Naive B cell (primary cell): ENCODE results near the gene CCDC201. TPM values are rescaled to one million over a fixed set of nuclear protein-coding genes. Genes with fewer than 3 reads are reported as not detected.
"Not testable (repeated sequence)": the region's sequence is repeated elsewhere in the genome, so short reads cannot be mapped to it uniquely, and the experiment has no call there.

Experiments used
- ATAC-seq, 2 donors: fragments of 150-1000 bp; cut with Tn5 transposase; 2 replicates each; pipeline ENCODE4 v1.10.0; 2021; ENCODE audit warnings: low read depth in 2 of 2, mild to moderate bottlenecking in 2 of 2, moderate library complexity in 2 of 2
- DNase-seq: peaks from one replicate; pipeline ENCODE4 v3.0.0; 2022
- H3K27ac Mint-ChIP-seq, 6 donors: one replicate each; pipeline ENCODE4 v1.8.0; 2020 to 2022; ENCODE audit warnings: mild to moderate bottlenecking in 6 of 6, mixed read lengths in 6 of 6, moderate library complexity in 5 of 6, inconsistent platforms in 2 of 6
- H3K27me3 Mint-ChIP-seq, 3 donors: one replicate each; pipeline ENCODE4 v1.8.0; 2021 to 2022; ENCODE audit warnings: mixed read lengths in 3 of 3, mild to moderate bottlenecking in 1 of 3
- H3K36me3 Mint-ChIP-seq, 2 donors: one replicate each; pipeline ENCODE4 v1.8.0; 2020 to 2022; ENCODE audit warnings: mixed read lengths in 2 of 2, inconsistent platforms in 1 of 2, mild to moderate bottlenecking in 1 of 2
- H3K4me1 Mint-ChIP-seq, 3 donors: one replicate each; pipeline ENCODE4 v1.8.0; 2020 to 2022; ENCODE audit warnings: mixed read lengths in 3 of 3, inconsistent platforms in 1 of 3, mild to moderate bottlenecking in 1 of 3, moderate library complexity in 1 of 3
- H3K4me3 Mint-ChIP-seq, 8 donors: one replicate each; pipeline ENCODE4 v1.8.0; 2020 to 2022; ENCODE audit warnings: mild to moderate bottlenecking in 8 of 8, mixed read lengths in 8 of 8, moderate library complexity in 8 of 8, inconsistent platforms in 2 of 8
- H3K9me3 Mint-ChIP-seq, 7 donors: one replicate each; pipeline ENCODE4 v1.8.0; 2020 to 2022; ENCODE audit warnings: mixed read lengths in 7 of 7, mild to moderate bottlenecking in 5 of 7, inconsistent platforms in 2 of 7, moderate library complexity in 1 of 7
- polyA plus RNA-seq, 6 donors: library from polyadenylated mRNA; unstranded; fragments of 300-500 nt; fragmentation: Illumina TruSeq; gene quantifications; one replicate each; pipeline ENCODE4 v1.2.3, GENCODE V29; 2021; ENCODE audit warnings: low read depth in 6 of 6

CCDC201 gene
- polyA plus RNA-seq, 6 donors from 2014 or later = not detected

GRCh38 chr7:45880433-45880860 is 7.6 kb upstream of the CCDC201 start:
- Mint-ChIP-seq H3K27me3 (peaks cover 13 to 31% (median 28%) of the 10 kb centered on the region in 3 donors), H3K9me3 (peaks cover 9 to 32% (median 21%) of the 10 kb centered on the region in 7 donors), H3K27ac (no peak overlapping the region), H3K4me3 (no peak overlapping the region), H3K36me3 (peaks cover 0 to 15% of the 10 kb centered on the region in 2 donors), H3K4me1 (no peaks in the 10 kb centered on the region)
- DNase-seq (no peak), ATAC-seq (no peak)

DNA sequence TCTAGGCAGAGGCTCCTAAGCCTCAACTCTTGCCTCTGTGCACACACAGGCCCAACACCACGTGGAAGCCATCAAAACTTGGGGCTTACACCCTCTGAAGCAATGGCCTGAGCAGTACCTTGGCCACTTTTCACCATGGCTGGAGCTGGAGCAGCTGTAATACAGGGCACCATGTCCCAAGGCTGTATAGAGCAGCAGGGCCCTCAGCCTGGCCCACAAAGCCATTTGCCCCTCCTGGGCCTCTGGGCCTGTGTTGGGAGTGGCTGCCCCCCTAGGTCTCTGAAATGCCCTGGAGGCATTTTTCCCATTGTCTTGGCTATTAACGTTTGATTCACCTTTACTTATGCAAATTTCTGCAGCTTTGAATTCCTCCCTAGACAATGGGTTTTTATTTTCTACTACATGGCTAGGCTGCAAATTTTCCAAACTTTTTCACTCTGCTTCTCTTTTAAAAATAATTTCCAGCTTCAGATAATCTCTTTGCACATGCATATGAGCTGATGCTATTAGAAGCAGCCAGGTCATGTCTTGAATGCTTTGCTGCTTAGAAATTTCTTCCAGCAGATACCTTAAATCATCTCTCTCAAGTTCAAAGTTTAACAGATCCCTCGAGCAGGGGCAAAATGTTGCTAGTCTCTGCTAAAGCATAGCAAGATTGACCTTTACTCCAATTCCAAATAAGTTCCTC is 5.7 kb upstream of the CCDC201 start:
- peaks cover 0 to 15% of the 10 kb centered on the region in 2 donors for H3K36me3 Mint-ChIP-seq
- H3K4me3 Mint-ChIP-seq = no peak overlapping the region
- no peaks in the 10 kb centered on the region for H3K4me1 Mint-ChIP-seq
- no peak for DNase-seq
- no peak overlapping the region for H3K27ac Mint-ChIP-seq
- ATAC-seq = no peak
- peaks cover 9 to 32% (median 21%) of the 10 kb centered on the region in 7 donors for H3K9me3 Mint-ChIP-seq
- H3K27me3 Mint-ChIP-seq = peaks cover 8 to 14% (median 9%) of the 10 kb centered on the region in 3 donors

DNA sequence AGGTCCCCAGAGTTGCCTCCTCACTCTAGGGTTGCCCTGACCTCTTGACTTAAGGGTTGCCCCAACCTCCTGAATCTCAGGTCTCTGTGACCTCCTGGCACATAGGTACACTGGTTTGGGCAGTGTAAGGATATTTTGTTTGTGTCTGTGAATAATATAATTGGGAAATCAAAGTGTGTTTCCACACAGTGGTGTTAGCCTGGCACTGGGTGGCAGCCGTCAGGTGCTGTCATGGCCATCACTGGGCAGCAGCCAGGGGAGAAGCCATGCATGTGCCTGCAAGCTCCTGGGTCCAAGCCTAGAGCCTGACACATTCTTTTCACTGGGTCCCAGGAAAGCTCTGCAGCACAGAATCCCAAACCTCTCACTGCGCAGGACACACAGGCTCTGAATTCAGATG is 3.6 kb upstream of the CCDC201 start:
- no peak for DNase-seq
- H3K27ac Mint-ChIP-seq = no peak overlapping the region
- no peak overlapping the region for H3K4me3 Mint-ChIP-seq
- peaks cover 7 to 28% (median 21%) of the 10 kb centered on the region in 7 donors for H3K9me3 Mint-ChIP-seq
- peaks cover 0 to 5% (median 3%) of the 10 kb centered on the region in 3 donors for H3K27me3 Mint-ChIP-seq
- ATAC-seq = no peak
- no peaks in the 10 kb centered on the region for H3K4me1 Mint-ChIP-seq
- peaks cover 0 to 15% of the 10 kb centered on the region in 2 donors for H3K36me3 Mint-ChIP-seq

GRCh38 chr7:45874408-45875131 is 1.7 kb upstream of the CCDC201 start:
- H3K4me1 Mint-ChIP-seq = no peaks in the 10 kb centered on the region
- DNase-seq (no peak), ATAC-seq (no peak)
- H3K27me3 Mint-ChIP-seq = peaks cover 0 to 8% (median 6%) of the 10 kb centered on the region in 3 donors
- no peak overlapping the region for H3K27ac Mint-ChIP-seq
- peaks cover 0 to 15% of the 10 kb centered on the region in 2 donors for H3K36me3 Mint-ChIP-seq
- no peak overlapping the region for H3K4me3 Mint-ChIP-seq
- peaks cover 7 to 27% (median 20%) of the 10 kb centered on the region in 7 donors for H3K9me3 Mint-ChIP-seq

- H3K27ac Mint-ChIP-seq = no peak overlapping the region
- DNase-seq = no peak
- peaks cover 6 to 8% (median 8%) of the 10 kb centered on the region in 3 donors for H3K27me3 Mint-ChIP-seq
- no peak overlapping the region for H3K4me3 Mint-ChIP-seq
- peaks cover 0 to 13% of the 10 kb centered on the region in 2 donors for H3K36me3 Mint-ChIP-seq
- ATAC-seq = no peak
- peaks cover 2 to 15% (median 9%) of the 10 kb centered on the region in 7 donors for H3K9me3 Mint-ChIP-seq
- H3K4me1 Mint-ChIP-seq = no peaks in the 10 kb centered on the region
These were observed 473 bp upstream of the CCDC201 start for GRCh38 chr7:45873355-45873754.

GRCh38 chr7:45872116-45873034 is 507 bp downstream of the CCDC201 start:
- ATAC-seq = no peak
- Mint-ChIP-seq H3K9me3 (peaks cover 0 to 13% (median 5%) of the 10 kb centered on the region in 7 donors), H3K27me3 (peaks cover 6 to 17% (median 8%) of the 10 kb centered on the region in 3 donors), H3K4me1 (no peaks in the 10 kb centered on the region), H3K27ac (no peak overlapping the region), H3K36me3 (peaks cover 0 to 4% of the 10 kb centered on the region in 2 donors), H3K4me3 (no peak overlapping the region)
- no peak for DNase-seq

- Mint-ChIP-seq H3K27ac (no peak overlapping the region), H3K9me3 (peaks cover 0 to 8% (median 5%) of the 10 kb centered on the region in 7 donors), H3K36me3 (no peaks in the 10 kb centered on the region), H3K4me1 (no peaks in the 10 kb centered on the region), H3K27me3 (peaks cover 13 to 30% (median 19%) of the 10 kb centered on the region in 3 donors), H3K4me3 (no peak overlapping the region)
- ATAC-seq (no peak), DNase-seq (no peak)
These were observed 3.5 kb downstream of the CCDC201 start for GRCh38 chr7:45869426-45869825.

GRCh38 chr7:45867471-45867870 is 5.4 kb downstream of the CCDC201 start:
- Mint-ChIP-seq H3K36me3 (no peaks in the 10 kb centered on the region), H3K4me3 (no peak overlapping the region), H3K27me3 (peaks cover 21 to 42% (median 36%) of the 10 kb centered on the region in 3 donors), H3K27ac (no peak overlapping the region), H3K9me3 (peaks cover 0 to 8% (median 5%) of the 10 kb centered on the region in 7 donors), H3K4me1 (no peaks in the 10 kb centered on the region)
- DNase-seq = no peak
- no peak for ATAC-seq

DNA sequence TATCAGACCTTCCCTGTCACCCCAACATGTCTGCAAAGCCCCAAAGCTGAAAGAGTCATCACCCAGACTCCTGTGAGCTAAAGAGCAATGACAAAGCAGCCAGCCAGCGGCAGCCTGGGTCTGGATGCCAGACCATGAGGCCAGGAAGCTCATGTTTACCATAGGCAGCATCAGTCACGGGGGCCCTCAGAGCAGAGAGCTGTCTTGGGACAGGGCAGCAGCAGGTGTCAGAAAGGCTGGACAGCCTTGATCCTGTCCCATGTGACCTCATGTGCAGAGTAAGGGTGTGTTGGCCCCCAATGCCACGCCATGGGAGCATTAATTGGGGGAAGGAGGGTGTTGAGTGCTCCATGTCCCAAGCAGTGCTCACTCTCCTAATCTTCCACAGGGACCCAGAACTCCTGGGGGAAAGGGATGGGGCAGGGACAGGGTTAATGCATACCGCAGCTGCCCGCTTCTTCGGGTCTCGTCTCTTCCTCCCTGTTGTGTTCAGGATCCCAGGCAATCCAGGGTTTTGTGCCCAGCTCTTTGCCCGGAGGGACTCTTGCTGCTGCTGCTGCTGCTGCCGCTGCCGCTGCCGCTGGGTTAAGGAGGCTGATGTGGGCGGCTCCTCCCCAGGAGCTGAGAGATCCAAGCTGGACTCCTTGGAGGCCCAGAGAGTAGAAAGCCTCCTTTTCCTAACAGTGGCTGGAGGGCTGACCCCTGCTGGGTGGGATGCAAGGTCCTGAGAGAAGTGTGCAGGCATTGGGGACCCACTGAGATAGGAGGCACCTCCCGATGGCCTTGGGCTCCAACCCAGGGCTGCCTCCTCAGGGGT is 7.1 kb downstream of the CCDC201 start:
- ATAC-seq (no peak), DNase-seq (no peak)
- no peaks in the 10 kb centered on the region for H3K4me1 Mint-ChIP-seq
- H3K27me3 Mint-ChIP-seq = peaks cover 28 to 53% (median 48%) of the 10 kb centered on the region in 3 donors
- H3K4me3 Mint-ChIP-seq = no peak overlapping the region
- peak overlapping the region in 1 of 6 donors; percentile 24 for H3K27ac Mint-ChIP-seq
- H3K9me3 Mint-ChIP-seq = peaks cover 0 to 8% (median 5%) of the 10 kb centered on the region in 7 donors
- H3K36me3 Mint-ChIP-seq = no peaks in the 10 kb centered on the region

DNA sequence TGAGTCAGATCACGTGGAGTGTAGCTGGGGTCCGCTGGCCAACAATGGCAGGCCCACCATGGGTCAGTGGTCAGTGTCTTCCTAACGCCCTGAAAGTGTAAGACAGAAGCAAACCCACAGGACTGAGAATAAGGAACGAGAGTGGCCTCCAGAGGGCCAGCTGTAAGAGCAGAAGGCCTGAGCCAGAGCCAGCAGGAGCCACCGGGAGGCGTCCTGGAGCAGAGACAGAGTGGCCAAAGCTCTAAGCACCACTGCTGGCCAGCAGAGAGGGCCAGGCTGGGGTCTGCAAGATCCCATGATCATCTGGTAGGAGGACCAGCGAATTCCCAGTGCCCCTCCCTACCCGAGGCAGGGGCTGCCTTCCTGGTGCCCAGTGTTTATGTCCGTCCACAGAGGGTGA is 9.2 kb downstream of the CCDC201 start:
- Mint-ChIP-seq H3K36me3 (no peaks in the 10 kb centered on the region), H3K4me1 (no peaks in the 10 kb centered on the region), H3K9me3 (peaks cover 0 to 8% (median 5%) of the 10 kb centered on the region in 7 donors), H3K4me3 (no peak overlapping the region), H3K27me3 (peaks cover 39 to 50% (median 49%) of the 10 kb centered on the region in 3 donors), H3K27ac (no peak overlapping the region)
- ATAC-seq = no peak
- DNase-seq = no peak

GRCh38 chr7:45856888-45857287 is 16.0 kb downstream of the CCDC201 start:
- H3K36me3 Mint-ChIP-seq, H3K4me3 Mint-ChIP-seq, DNase-seq, H3K27ac Mint-ChIP-seq, ATAC-seq, H3K9me3 Mint-ChIP-seq: not testable (repeated sequence)
- peaks cover 23 to 48% (median 47%) of the 10 kb centered on the region in 3 donors for H3K27me3 Mint-ChIP-seq
- peaks cover 4 to 10% (median 6%) of the 10 kb centered on the region in 3 donors for H3K4me1 Mint-ChIP-seq

GRCh38 chr7:45855680-45856079 is 17.2 kb downstream of the CCDC201 start:
- not testable (repeated sequence) for ATAC-seq, H3K36me3 Mint-ChIP-seq, H3K27ac Mint-ChIP-seq, DNase-seq, H3K9me3 Mint-ChIP-seq
- Mint-ChIP-seq H3K4me1 (peaks cover 4 to 16% (median 11%) of the 10 kb centered on the region in 3 donors), H3K27me3 (peaks cover 17 to 42% (median 40%) of the 10 kb centered on the region in 3 donors), H3K4me3 (peak overlapping the region in 1 of 8 donors; percentile 6)
